ENCODE results near the gene STIM1.
A peak's percentile ranks its signal among the peaks of the same experiment; 100 is the strongest.

STIM1 gene

GRCh38 chr11:3865388-3866193 is 10.1 kb downstream of the STIM1 start:
- DNase-seq (ENCODE audit: low read depth) = peak; percentile 72
- no peak for TF ChIP-seq CTCF (conservative IDR thresholded peaks at IDR 0.05; ENCODE audit: low read depth, low read length)
- H3K4me3 ChIP-seq (ENCODE audit: low read depth, low read length) = no peak overlapping the region

- no peak for TF ChIP-seq CTCF (conservative IDR thresholded peaks at IDR 0.05; ENCODE audit: low read depth, low read length)
- DNase-seq (ENCODE audit: low read depth) = no peak
- no peak overlapping the region for H3K4me3 ChIP-seq (ENCODE audit: low read depth, low read length)
Observed at GRCh38 chr11:3866206-3866605, 10.7 kb downstream of the STIM1 start.

GRCh38 chr11:3866836-3867208 is 11.4 kb downstream of the STIM1 start:
- H3K4me3 ChIP-seq (ENCODE audit: low read depth, low read length) = no peak overlapping the region
- DNase-seq (ENCODE audit: low read depth) = no peak
- no peak for TF ChIP-seq CTCF (conservative IDR thresholded peaks at IDR 0.05; ENCODE audit: low read depth, low read length)

- no peak overlapping the region for H3K4me3 ChIP-seq (ENCODE audit: low read depth, low read length)
- DNase-seq (ENCODE audit: low read depth) = peak; percentile 55
- TF ChIP-seq CTCF (conservative IDR thresholded peaks at IDR 0.05; ENCODE audit: low read depth, low read length) = no peak
Observed at GRCh38 chr11:3867209-3868091, 12.0 kb downstream of the STIM1 start.

GRCh38 chr11:3873712-3874349 is 18.4 kb downstream of the STIM1 start:
- no peak overlapping the region for H3K4me3 ChIP-seq (ENCODE audit: low read depth, low read length)
- TF ChIP-seq CTCF (conservative IDR thresholded peaks at IDR 0.05; ENCODE audit: low read depth, low read length) = no peak
- DNase-seq (ENCODE audit: low read depth) = no peak

- TF ChIP-seq CTCF (conservative IDR thresholded peaks at IDR 0.05; ENCODE audit: low read depth, low read length) = no peak
- H3K4me3 ChIP-seq (ENCODE audit: low read depth, low read length) = no peak overlapping the region
- no peak for DNase-seq (ENCODE audit: low read depth)
Observed at GRCh38 chr11:3876613-3877012, 21.1 kb downstream of the STIM1 start.
